ENCODE results near the gene CERS2.

DNA sequence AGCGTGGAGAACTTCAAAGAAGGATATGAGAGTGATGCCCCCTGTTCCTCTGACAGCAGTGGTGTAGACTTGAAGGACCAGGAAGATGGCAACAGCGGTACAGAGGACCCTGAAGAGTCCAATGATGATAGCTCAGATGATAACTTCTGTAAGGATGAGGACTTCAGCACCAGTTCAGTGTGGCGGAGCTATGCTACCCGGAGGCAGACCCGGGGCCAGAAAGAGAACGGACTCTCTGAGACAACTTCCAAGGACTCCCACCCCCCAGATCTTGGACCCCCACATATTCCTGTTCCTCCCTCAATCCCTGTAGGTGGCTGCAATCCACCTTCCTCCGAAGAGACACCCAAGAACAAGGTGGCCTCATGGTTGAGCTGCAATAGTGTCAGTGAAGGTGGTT, 14.0 kb downstream of the CERS2 start:
- TF ChIP-seq, protein P1, sequence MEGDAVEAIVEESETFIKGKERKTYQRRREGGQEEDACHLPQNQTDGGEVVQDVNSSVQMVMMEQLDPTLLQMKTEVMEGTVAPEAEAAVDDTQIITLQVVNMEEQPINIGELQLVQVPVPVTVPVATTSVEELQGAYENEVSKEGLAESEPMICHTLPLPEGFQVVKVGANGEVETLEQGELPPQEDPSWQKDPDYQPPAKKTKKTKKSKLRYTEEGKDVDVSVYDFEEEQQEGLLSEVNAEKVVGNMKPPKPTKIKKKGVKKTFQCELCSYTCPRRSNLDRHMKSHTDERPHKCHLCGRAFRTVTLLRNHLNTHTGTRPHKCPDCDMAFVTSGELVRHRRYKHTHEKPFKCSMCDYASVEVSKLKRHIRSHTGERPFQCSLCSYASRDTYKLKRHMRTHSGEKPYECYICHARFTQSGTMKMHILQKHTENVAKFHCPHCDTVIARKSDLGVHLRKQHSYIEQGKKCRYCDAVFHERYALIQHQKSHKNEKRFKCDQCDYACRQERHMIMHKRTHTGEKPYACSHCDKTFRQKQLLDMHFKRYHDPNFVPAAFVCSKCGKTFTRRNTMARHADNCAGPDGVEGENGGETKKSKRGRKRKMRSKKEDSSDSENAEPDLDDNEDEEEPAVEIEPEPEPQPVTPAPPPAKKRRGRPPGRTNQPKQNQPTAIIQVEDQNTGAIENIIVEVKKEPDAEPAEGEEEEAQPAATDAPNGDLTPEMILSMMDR (IDR thresholded peaks at IDR 0.05): no peak
- TF ChIP-seq POLR2A (IDR thresholded peaks at IDR 0.05): no peak
